ENCODE measurements around the gene CHRNE. TPM values are rescaled to one million over a fixed set of nuclear protein-coding genes. Genes with fewer than 3 reads are reported as not detected.
A peak's percentile ranks its signal among the peaks of the same experiment; 100 is the strongest.

The CHRNE gene
- total RNA-seq, 1 experiment from 2014 or later, result 0.31 TPM

- Histone ChIP-seq H2AK5ac (ENCODE audit: insufficient read length, low read length) (no peak overlapping the region), H3K23ac (ENCODE audit: insufficient read length, low read depth, low read length) (no peak overlapping the region), H2BK12ac (ENCODE audit: insufficient read length, low read depth, low read length) (no peak overlapping the region), H4K5ac (ENCODE audit: insufficient read length, low read depth, low read length) (no peak overlapping the region), H2BK120ac (ENCODE audit: low read depth, low read length, poor library complexity, severe bottlenecking) (no peak overlapping the region), H3K23me2 (ENCODE audit: insufficient read length, low read depth, low read length, poor library complexity, severe bottlenecking) (peaks cover 11% of the 10 kb centered on the region), H3K14ac (ENCODE audit: insufficient read depth, low read length) (no peak overlapping the region), H3K9ac (ENCODE audit: extremely low read depth, insufficient read length, low read length) (no peak overlapping the region), H2BK15ac (ENCODE audit: low read depth, low read length) (no peak overlapping the region), H4K91ac (ENCODE audit: insufficient read length, low read depth, low read length) (no peak overlapping the region), H3K27ac (ENCODE audit: insufficient read length, low read depth, low read length) (no peak overlapping the region), H3K9me3 (ENCODE audit: control insufficient read depth, low read depth, low read length) (no peaks in the 10 kb centered on the region), H3K18ac (ENCODE audit: insufficient read length, low read depth, low read length) (no peak overlapping the region), H2BK20ac (ENCODE audit: low read depth, low read length, poor library complexity, severe bottlenecking) (no peak overlapping the region), H3K79me1 (ENCODE audit: insufficient read depth, low read depth, low read length, poor library complexity, severe bottlenecking) (peaks cover 5% of the 10 kb centered on the region), H3K4me2 (ENCODE audit: insufficient read depth, insufficient read length, low read length) (no peak overlapping the region), H3K4me1 (ENCODE audit: insufficient read depth, low read length) (no peaks in the 10 kb centered on the region), H4K8ac (replicated peaks; ENCODE audit: insufficient read length, low read depth, low read length) (no peak overlapping the region), H3K56ac (ENCODE audit: insufficient read length, low read depth, low read length) (no peak overlapping the region), H2AFZ (ENCODE audit: low read length) (no peak overlapping the region), H2BK5ac (ENCODE audit: insufficient read length, low read length) (no peak overlapping the region), H3K27me3 (ENCODE audit: insufficient read depth, low read length) (no peaks in the 10 kb centered on the region), H3K79me2 (ENCODE audit: insufficient read depth, low read length) (peaks cover 4% of the 10 kb centered on the region; the same call in 1 of the 2 replicates), H4K20me1 (ENCODE audit: control insufficient read depth, insufficient read depth, insufficient read length) (peaks cover 7% of the 10 kb centered on the region), H3T11ph (ENCODE audit: low read length) (no peak overlapping the region), H3K4ac (ENCODE audit: low read depth, low read length) (no peak overlapping the region)
- no peaks in the 10 kb centered on the region; the same call in 1 of the 2 replicates for H3K27me3 Mint-ChIP-seq (ENCODE audit: low read depth)
- no peak overlapping the region for H3K4me3 Mint-ChIP-seq
- DNase-seq, result no peak
- peaks cover 19 to 51% (median 25%) of the 10 kb centered on the region in 3 experiments for H3K36me3 Mint-ChIP-seq (ENCODE audit: insufficient read depth in 1 of 3, low read depth in 3 of 3)
- no peaks in the 10 kb centered on the region; a peak in 1 of 5 replicates for H3K9me3 Mint-ChIP-seq
- H3K27ac Mint-ChIP-seq, result peak overlapping the region in 1 of 3 experiments; percentile 79; a peak in 2 of 7 replicates
- H3K4me1 Mint-ChIP-seq, result peaks cover 28 to 29% of the 10 kb centered on the region in 2 experiments
- TF ChIP-seq CTCF (conservative IDR thresholded peaks at IDR 0.05), result no peak
Observed at GRCh38 chr17:4935650-4936049, 32.8 kb upstream of the CHRNE start.

Measured in H9 (cell line).